Tibial nerve (tissue), 3 donors: ENCODE measurements around the gene WNT16.

Source experiments
- CTCF ChIP-seq, 5 experiments: fragments of 200-600 bp in 3 of 5; fragments of 450-650 bp in 2 of 5; sonication (generic) in 3 of 5; IDR thresholded peaks; one replicate each; pipeline ENCODE4 v1.5.1; 2016 to 2019; ENCODE audit warnings: antibody characterized with exemption in 5 of 5, mild to moderate bottlenecking in 3 of 5, moderate library complexity in 2 of 5
- POLR2A ChIP-seq, 2 donors: fragments of 450-650 bp; IDR thresholded peaks; one replicate each; pipeline ENCODE4 v1.6.1; 2017; ENCODE audit warnings: antibody characterized with exemption in 2 of 2, mild to moderate bottlenecking in 2 of 2, moderate library complexity in 2 of 2

- TF ChIP-seq CTCF (IDR thresholded peaks at IDR 0.05), result no peak
- no peak for TF ChIP-seq POLR2A (IDR thresholded peaks at IDR 0.05)
Measured at GRCh38 chr7:121384265-121384664, 55.5 kb downstream of the WNT16 start.
